Adipocyte (in vitro differentiated cells): ENCODE data around the gene KLHDC10.
"Not testable (repeated sequence)": the region's sequence is repeated elsewhere in the genome, so short reads cannot be mapped to it uniquely, and the experiment has no call there.

ENCODE experiments used
- DNase-seq: peaks from one replicate; pipeline ENCODE4 v3.0.0-alpha.2; 2015; ENCODE audit warnings: low read depth
- H3K27me3 ChIP-seq: replicated peaks from 2 replicates; pipeline ENCODE4 v1.7.0; 2013; ENCODE audit warnings: mild to moderate bottlenecking, low read length, moderate library complexity; ENCODE audit not compliant: control insufficient read depth, insufficient read depth
- H3K36me3 ChIP-seq: 2 replicates; pipeline ENCODE4 v1.7.0; 2013; ENCODE audit warnings: low read length, mild to moderate bottlenecking, moderate library complexity; ENCODE audit not compliant: control insufficient read depth, insufficient read depth, severe bottlenecking
- H3K4me1 ChIP-seq: 2 replicates; pipeline ENCODE4 v1.7.0; 2013; ENCODE audit warnings: mild to moderate bottlenecking, low read length, moderate library complexity; ENCODE audit not compliant: control insufficient read depth, insufficient read depth
- H3K4me3 ChIP-seq: 2 replicates; pipeline ENCODE4 v1.7.0; 2013; ENCODE audit warnings: mild to moderate bottlenecking, low read length, moderate library complexity
- H3K9ac ChIP-seq: 2 replicates; pipeline ENCODE4 v1.7.0; 2013; ENCODE audit warnings: mild to moderate bottlenecking, low read length, moderate library complexity
- H3K9me3 ChIP-seq: 2 replicates; pipeline ENCODE4 v1.7.0; 2013; ENCODE audit warnings: mild to moderate bottlenecking, low read length, moderate library complexity; ENCODE audit not compliant: control insufficient read depth

The KLHDC10 gene

DNA sequence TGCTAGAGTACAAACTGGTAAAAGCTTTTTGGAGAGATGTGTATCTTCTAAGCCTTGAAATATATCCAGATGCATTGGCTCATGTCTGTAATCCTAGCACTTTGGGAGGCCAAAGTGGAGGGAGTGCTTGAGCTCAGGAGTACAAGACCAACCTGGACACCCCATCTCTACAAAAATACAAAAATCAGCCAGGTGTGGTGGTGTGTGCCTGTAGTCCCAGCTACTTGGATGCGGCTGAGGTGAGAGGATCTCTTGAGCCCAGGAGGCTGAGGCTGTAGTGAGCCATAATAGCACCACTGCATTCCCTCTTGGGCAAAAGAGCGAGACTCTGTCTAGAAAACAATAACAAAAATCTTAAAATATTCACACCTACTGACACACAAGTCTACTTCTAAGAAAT is 109.3 kb downstream of the KLHDC10 start:
- Histone ChIP-seq H3K36me3 (peaks cover 60% of the 10 kb centered on the region), H3K9me3 (no peaks in the 10 kb centered on the region), H3K4me3 (no peak overlapping the region), H3K4me1 (no peaks in the 10 kb centered on the region), H3K27me3 (no peaks in the 10 kb centered on the region), H3K9ac (no peak overlapping the region)
- no peak for DNase-seq

DNA sequence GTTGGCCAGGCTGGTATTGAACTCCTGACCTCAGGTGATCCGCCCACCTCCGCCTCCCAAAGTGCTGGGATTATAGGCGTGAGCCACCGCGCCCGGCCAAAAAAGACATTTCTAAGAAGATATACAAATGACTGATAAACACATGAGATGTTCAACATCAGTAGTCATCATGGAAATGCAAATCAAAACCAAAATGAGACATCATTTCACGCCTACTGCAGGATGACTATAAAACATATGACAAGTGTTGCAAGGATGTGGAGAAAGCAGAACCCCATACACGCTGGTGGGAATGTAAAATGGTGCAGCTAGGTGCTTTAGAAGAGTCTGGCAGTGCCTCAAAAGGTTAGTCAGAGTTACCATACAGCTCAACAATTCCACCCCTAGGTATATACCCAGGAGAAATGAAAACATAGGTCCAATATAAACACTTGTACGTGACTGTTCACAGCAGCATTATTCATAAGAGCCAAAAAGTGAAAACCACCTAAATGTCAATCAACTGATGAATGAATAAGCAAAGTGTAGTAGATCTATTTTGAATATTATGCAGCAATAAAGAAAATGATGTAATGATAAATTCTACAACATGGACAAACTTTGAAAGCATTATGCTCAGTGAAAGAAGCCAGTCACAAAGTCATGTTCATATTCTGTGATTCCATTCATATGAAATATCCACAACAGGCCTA is 110.4 kb downstream of the KLHDC10 start:
- H3K36me3 ChIP-seq, result peaks cover 52% of the 10 kb centered on the region
- H3K27me3 ChIP-seq, result no peaks in the 10 kb centered on the region
- no peak overlapping the region for H3K9ac ChIP-seq
- H3K4me3 ChIP-seq, result no peak overlapping the region
- H3K4me1 ChIP-seq, result no peaks in the 10 kb centered on the region
- no peak for DNase-seq
- no peaks in the 10 kb centered on the region for H3K9me3 ChIP-seq

DNA sequence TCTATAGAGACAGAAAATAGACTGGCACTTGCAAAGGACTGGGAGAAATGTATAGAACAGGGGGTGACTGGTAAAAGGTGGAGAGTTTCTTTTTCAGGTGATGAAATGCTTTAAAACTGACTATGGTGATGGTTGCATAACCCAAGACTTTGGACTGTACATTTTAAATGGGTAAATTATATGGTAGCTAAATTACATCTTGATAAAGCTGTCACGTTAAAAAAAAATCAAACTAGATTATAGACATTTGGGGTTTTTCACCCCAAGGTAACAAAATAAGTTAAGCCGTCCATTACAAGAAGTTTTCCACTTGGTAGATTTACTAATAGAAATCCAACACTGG is 110.9 kb downstream of the KLHDC10 start:
- Histone ChIP-seq H3K9me3 (no peaks in the 10 kb centered on the region), H3K36me3 (peaks cover 52% of the 10 kb centered on the region)

DNA sequence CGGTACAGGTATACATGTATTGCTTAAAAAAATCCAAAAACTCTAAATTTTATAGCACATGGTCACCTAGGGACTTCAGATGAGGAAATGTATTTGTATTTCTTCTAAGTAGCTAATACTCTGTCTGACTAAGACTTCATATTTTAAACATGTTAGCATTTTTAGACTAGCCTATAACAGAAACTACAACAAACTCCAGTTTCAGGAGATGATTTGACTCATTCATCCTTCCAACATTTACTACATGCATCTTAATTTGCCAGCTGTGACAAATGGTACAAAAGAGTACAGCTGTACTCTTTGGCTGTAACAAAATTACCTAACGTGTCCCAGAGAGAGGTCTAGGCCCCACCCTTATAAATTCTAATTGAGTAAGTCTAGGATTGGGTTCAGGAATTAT is 112.7 kb downstream of the KLHDC10 start:
- Histone ChIP-seq H3K9me3 (no peaks in the 10 kb centered on the region), H3K27me3 (no peaks in the 10 kb centered on the region), H3K9ac (no peak overlapping the region), H3K4me3 (no peak overlapping the region), H3K36me3 (peaks cover 47% of the 10 kb centered on the region), H3K4me1 (peaks cover 5% of the 10 kb centered on the region)
- no peak for DNase-seq

More for the DNA sequence above, 110.9 kb downstream of the KLHDC10 start:
- H3K27me3 ChIP-seq, result no peaks in the 10 kb centered on the region
- no peaks in the 10 kb centered on the region for H3K4me1 ChIP-seq
- DNase-seq, result no peak
- no peak overlapping the region for H3K9ac ChIP-seq
- H3K4me3 ChIP-seq, result no peak overlapping the region

DNA sequence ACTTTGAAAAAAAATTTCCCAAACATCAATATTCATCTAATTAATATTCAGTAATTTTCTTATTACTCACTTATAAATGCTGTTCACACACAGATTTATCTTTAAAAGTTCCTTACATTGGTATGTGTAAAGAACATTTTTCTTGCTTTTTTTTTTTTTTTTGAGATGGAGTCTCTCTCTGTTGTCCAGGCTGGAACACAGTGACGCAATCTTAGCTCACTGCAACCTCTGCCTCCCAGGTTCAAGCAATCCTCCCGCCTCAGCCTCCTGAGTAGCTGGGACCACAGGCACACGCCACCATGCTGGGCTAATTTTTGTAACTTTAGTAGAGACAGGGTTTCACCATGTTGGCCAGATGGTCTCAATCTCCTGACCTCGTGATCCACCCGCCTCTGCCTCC is 114.0 kb downstream of the KLHDC10 start:
- DNase-seq, H3K9me3 ChIP-seq, H3K27me3 ChIP-seq, H3K4me3 ChIP-seq, H3K4me1 ChIP-seq, H3K9ac ChIP-seq: not testable (repeated sequence)
- H3K36me3 ChIP-seq, result peaks cover 36% of the 10 kb centered on the region
